Neural progenitor cell (in vitro differentiated cells): ENCODE data around the gene VAMP1. TPM values are rescaled to one million over a fixed set of nuclear protein-coding genes. Genes with fewer than 3 reads are reported as not detected.
"Not testable (repeated sequence)": the region's sequence is repeated elsewhere in the genome, so short reads cannot be mapped to it uniquely, and the experiment has no call there.

Experiments
- DNase-seq: peaks from one replicate; pipeline ENCODE4 v3.0.0-alpha.2; 2016; ENCODE audit warnings: low spot score
- H2AFZ ChIP-seq: fragments of 200-600 bp; sonication (generic); replicated peaks from 2 replicates; pipeline ENCODE4 v1.6.1; 2016; ENCODE audit warnings: antibody characterized with exemption
- H3F3A ChIP-seq: fragments of 200-600 bp; sonication (generic); 2 replicates; pipeline ENCODE4 v1.6.1; 2016; ENCODE audit warnings: antibody characterized with exemption, low read depth
- H3K27ac ChIP-seq: fragments of 200-600 bp; sonication (generic); 2 replicates; pipeline ENCODE4 v1.5.1; 2016; ENCODE audit warnings: mild to moderate bottlenecking
- H3K27me3 ChIP-seq: fragments of 200-600 bp; sonication (generic); 2 replicates; pipeline ENCODE4 v1.6.1; 2016; ENCODE audit warnings: mild to moderate bottlenecking, moderate library complexity
- H3K36me3 ChIP-seq: fragments of 200-600 bp; sonication (generic); 2 replicates; pipeline ENCODE4 v1.5.1; 2016
- H3K4me1 ChIP-seq: fragments of 200-600 bp; sonication (generic); 2 replicates; pipeline ENCODE4 v1.6.1; 2016; ENCODE audit warnings: mixed run types
- H3K4me2 ChIP-seq: fragments of 200-600 bp; sonication (generic); 2 replicates; pipeline ENCODE4 v1.6.1; 2016
- H3K4me3 ChIP-seq: fragments of 200-600 bp; sonication (generic); 2 replicates; pipeline ENCODE4 v1.5.1; 2016
- H3K79me2 ChIP-seq: fragments of 200-600 bp; sonication (generic); 2 replicates; pipeline ENCODE4 v1.6.1; 2016; ENCODE audit warnings: low read depth
- H3K9ac ChIP-seq: fragments of 200-600 bp; sonication (generic); 2 replicates; pipeline ENCODE4 v1.6.1; 2016
- H3K9me3 ChIP-seq: fragments of 200-600 bp; sonication (generic); 2 replicates; pipeline ENCODE4 v1.5.1; 2016; ENCODE audit warnings: low read depth
- H4K20me1 ChIP-seq: fragments of 200-600 bp; sonication (generic); 2 replicates; pipeline ENCODE4 v1.6.1; 2016; ENCODE audit warnings: low read depth
- H3K27ac Mint-ChIP-seq: 3 replicates; pipeline ENCODE4 v1.8.0; 2021; ENCODE audit warnings: mixed read lengths
- H3K27me3 Mint-ChIP-seq: 2 replicates; pipeline ENCODE4 v1.8.0; 2022; ENCODE audit warnings: low read depth, mild to moderate bottlenecking, inconsistent platforms, moderate library complexity, mixed read lengths; ENCODE audit not compliant: insufficient read depth
- H3K36me3 Mint-ChIP-seq: 3 replicates; pipeline ENCODE4 v1.8.0; 2021; ENCODE audit warnings: mixed read lengths
- H3K4me1 Mint-ChIP-seq: 3 replicates; pipeline ENCODE4 v1.8.0; 2021; ENCODE audit warnings: mixed read lengths
- H3K4me3 Mint-ChIP-seq: 3 replicates; pipeline ENCODE4 v1.8.0; 2021; ENCODE audit warnings: mild to moderate bottlenecking, moderate library complexity, mixed read lengths
- H3K9me3 Mint-ChIP-seq: 3 replicates; pipeline ENCODE4 v1.8.0; 2020; ENCODE audit warnings: mixed read lengths
- EZH2 ChIP-seq: fragments of 200-600 bp; sonication (generic); IDR thresholded peaks from 2 replicates; pipeline ENCODE4 v1.6.1; 2017; ENCODE audit warnings: antibody characterized with exemption, mild to moderate bottlenecking, moderate library complexity
- EZH2phosphoT487 ChIP-seq: fragments of 200-600 bp; sonication (generic); IDR thresholded peaks from 2 replicates; pipeline ENCODE4 v1.6.1; 2017; ENCODE audit warnings: antibody characterized with exemption
- total RNA-seq: library from RNA; depleted of rRNA; stranded (reverse); fragments of >200 nt; gene quantifications from 2 replicates; pipeline ENCODE4 v1.2.3, GENCODE V29; 2015; ENCODE audit warnings: low replicate concordance
- TF ChIP-seq, protein P1 (sequence below): fragments of 200-600 bp; sonication (generic); IDR thresholded peaks from 2 replicates; pipeline ENCODE4 v1.5.1; 2017; ENCODE audit warnings: antibody characterized with exemption, mild to moderate bottlenecking

The VAMP1 gene
- total RNA-seq, 1 donor from 2014 or later = 14.3 TPM

DNA sequence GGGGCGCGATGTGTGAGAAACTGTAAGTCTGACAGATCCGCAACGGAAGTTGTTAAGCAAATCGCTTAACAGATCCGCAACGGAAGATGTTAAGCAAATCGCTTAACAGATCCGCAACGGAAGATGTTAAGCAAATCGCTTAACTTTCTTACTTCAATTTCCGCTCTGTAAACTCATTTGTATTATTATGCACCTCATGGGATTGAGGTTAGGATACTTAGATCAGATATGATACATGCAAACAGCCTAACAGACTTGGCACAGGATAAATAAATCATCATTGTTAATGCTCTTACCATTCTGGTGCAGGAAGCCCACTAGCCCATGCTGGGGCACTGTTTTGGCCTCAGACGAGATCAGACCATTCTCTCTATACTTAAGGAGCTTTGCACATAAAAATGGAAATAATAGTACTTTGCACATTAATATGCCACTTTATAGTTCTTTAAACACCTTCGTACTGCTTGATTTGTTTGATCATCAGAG is 23.8 kb upstream of the VAMP1 start:
- Histone ChIP-seq H4K20me1 (peaks cover 24% of the 10 kb centered on the region), H3K27ac (peak overlapping the region; percentile 76), H3K27me3 (no peaks in the 10 kb centered on the region), H3K4me2 (peak overlapping the region; percentile 74), H2AFZ (peak overlapping the region; percentile 26), H3K79me2 (peaks cover 70% of the 10 kb centered on the region), H3K4me3 (peak overlapping the region; percentile 86), H3K36me3 (peaks cover 22% of the 10 kb centered on the region), H3F3A (peaks cover 32% of the 10 kb centered on the region), H3K4me1 (peaks cover 23% of the 10 kb centered on the region), H3K9me3 (no peaks in the 10 kb centered on the region), H3K9ac (peak overlapping the region; percentile 18)
- DNase-seq = no peak
- no peaks in the 10 kb centered on the region for H3K27me3 Mint-ChIP-seq
- H3K4me3 Mint-ChIP-seq = peak overlapping the region; percentile 97
- no peak for TF ChIP-seq EZH2phosphoT487
- no peak for TF ChIP-seq EZH2
- TF ChIP-seq, protein P1, sequence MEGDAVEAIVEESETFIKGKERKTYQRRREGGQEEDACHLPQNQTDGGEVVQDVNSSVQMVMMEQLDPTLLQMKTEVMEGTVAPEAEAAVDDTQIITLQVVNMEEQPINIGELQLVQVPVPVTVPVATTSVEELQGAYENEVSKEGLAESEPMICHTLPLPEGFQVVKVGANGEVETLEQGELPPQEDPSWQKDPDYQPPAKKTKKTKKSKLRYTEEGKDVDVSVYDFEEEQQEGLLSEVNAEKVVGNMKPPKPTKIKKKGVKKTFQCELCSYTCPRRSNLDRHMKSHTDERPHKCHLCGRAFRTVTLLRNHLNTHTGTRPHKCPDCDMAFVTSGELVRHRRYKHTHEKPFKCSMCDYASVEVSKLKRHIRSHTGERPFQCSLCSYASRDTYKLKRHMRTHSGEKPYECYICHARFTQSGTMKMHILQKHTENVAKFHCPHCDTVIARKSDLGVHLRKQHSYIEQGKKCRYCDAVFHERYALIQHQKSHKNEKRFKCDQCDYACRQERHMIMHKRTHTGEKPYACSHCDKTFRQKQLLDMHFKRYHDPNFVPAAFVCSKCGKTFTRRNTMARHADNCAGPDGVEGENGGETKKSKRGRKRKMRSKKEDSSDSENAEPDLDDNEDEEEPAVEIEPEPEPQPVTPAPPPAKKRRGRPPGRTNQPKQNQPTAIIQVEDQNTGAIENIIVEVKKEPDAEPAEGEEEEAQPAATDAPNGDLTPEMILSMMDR = no peak
- H3K36me3 Mint-ChIP-seq = peaks cover 19% of the 10 kb centered on the region
- peak overlapping the region; percentile 89 for H3K27ac Mint-ChIP-seq
- peaks cover 28% of the 10 kb centered on the region for H3K4me1 Mint-ChIP-seq
- no peaks in the 10 kb centered on the region for H3K9me3 Mint-ChIP-seq

DNA sequence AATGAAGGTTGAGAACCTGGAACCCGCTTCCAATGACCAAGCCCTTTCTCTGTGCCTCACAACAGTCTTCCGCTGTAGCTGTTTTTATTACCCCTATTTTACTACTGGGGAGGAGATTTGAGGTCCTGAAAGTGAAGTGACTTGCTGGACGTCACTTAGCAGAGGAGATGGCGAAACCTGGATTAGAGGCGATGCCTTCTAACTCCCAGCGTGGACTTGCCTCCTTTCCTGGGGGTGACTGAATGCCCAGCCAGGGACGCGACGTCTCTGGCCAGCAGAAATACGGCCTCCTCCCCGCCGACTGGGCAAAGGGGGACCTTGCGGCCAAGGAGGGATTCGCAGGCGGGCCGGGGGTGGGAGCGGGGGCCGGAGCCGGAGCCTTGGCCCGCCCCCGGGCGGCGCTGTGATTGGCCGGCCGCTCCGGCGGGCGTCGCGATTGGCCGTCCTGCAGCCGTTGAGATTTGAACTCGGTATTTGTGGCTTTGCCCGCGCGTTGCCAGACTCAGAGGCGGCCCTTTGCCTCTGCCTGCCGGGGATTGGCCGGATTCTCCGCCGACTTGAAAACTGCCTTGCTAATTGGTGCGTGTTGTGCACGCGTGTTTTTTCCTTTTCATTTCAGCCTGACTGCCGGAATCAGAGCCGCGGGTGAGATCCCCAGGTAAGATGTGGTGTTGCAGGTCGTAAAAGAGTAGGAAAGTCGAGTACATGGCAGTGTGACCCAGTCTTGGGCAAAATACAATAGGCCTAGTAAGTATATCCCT is 23.2 kb upstream of the VAMP1 start, which contains the start of gene NCAPD2:
NCAPD2 (plus strand) TSS at position 606 of the 761 bp plus-strand sequence. CDS start 997 bp downstream, outside the sequence.
- H3K27ac Mint-ChIP-seq = peak within 1 kb of the TSS; percentile 93
- peak within 1 kb of the TSS; percentile 74 for H3K4me2 ChIP-seq
- peak within 1 kb of the TSS; percentile 81 for H3K27ac ChIP-seq
- H3K36me3 Mint-ChIP-seq = peaks cover 17% of the 10 kb centered on the region
- peak; percentile 97 for DNase-seq
- peak within 1 kb of the TSS; percentile 55 for H2AFZ ChIP-seq
- peak within 1 kb of the TSS; percentile 97 for H3K4me3 Mint-ChIP-seq
- TF ChIP-seq, protein P1 = peak; percentile 29
- TF ChIP-seq EZH2 = no peak
- peaks cover under 1% of the 10 kb centered on the region for H3K27me3 Mint-ChIP-seq
- peaks cover 33% of the 10 kb centered on the region for H3F3A ChIP-seq
- H3K4me1 ChIP-seq = peaks cover 23% of the 10 kb centered on the region
- no peaks in the 10 kb centered on the region for H3K9me3 ChIP-seq
- peaks cover 28% of the 10 kb centered on the region for H3K4me1 Mint-ChIP-seq
- no peaks in the 10 kb centered on the region for H3K27me3 ChIP-seq
- H4K20me1 ChIP-seq = peaks cover 24% of the 10 kb centered on the region
- H3K4me3 ChIP-seq = peak within 1 kb of the TSS; percentile 86
- H3K79me2 ChIP-seq = peaks cover 63% of the 10 kb centered on the region
- H3K9ac ChIP-seq = peak within 1 kb of the TSS; percentile 68
- H3K9me3 Mint-ChIP-seq = no peaks in the 10 kb centered on the region
- peaks cover 22% of the 10 kb centered on the region for H3K36me3 ChIP-seq

DNA sequence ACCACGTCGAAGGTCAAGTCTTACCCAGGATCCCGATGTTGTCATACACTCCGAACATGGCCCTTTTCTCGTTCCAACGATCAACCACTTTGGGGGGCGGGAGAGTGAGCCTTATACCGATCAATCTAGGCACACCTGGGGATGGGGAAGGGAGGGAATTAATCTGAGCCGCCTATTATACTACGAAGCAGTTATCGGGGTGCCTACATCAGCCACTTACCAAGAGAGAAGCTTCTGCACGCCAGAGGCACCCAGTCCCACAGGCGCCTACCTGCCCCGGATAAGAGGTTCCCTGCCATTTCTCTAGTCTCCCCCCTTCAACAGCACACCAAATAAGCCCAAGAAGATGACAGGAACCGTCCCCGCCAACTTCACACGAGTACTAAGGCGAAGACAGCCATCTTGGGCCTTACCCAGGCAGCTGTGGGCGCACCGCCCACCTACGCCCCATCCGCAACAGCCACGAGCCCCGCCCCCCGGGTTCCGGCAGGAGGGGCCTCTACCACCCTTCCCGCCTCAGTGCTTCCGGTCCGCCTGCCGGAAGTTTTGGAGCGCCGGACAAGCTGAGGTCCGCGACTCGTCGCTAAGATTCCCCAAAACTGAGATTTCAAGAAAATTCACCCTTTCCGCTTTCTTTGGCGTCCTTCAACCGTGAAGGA is 22.5 kb upstream of the VAMP1 start, which contains the start of gene MRPL51:
MRPL51 (minus strand) TSS at position 425 of the 659 bp plus-strand sequence; CDS start at position 299, 126 bp downstream.
- peak within 1 kb of the TSS; percentile 81 for H3K27ac ChIP-seq
- H3K9me3 ChIP-seq = no peaks in the 10 kb centered on the region

DNA sequence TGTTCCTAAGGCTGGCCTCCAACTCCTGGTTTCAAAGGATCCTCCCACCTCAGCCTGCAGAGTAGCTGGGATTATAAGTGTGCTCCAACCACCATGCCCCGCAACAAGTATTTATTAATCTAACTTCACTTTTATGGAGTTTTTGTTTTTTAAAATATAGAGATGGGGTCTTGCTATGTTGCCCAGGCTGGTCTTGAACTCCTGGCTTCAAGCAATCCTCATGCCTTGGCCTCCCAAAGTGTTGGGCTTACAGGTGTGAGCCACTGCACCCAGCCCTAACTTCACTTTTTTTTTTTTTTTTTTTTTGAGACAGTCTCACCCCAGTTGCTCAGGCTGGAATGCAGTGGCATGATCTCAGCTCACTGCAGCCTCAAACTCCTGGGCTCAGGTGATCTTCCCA is 20.2 kb upstream of the VAMP1 start:
- H3K9me3 Mint-ChIP-seq, H3K4me3 Mint-ChIP-seq, H3K9ac ChIP-seq, DNase-seq, H3K27ac ChIP-seq, H3K9me3 ChIP-seq, H3K4me2 ChIP-seq, H3K27me3 ChIP-seq, H3K27me3 Mint-ChIP-seq, H3K36me3 Mint-ChIP-seq, H2AFZ ChIP-seq, H3K4me3 ChIP-seq, H3K27ac Mint-ChIP-seq: not testable (repeated sequence)
- peaks cover 33% of the 10 kb centered on the region for H3K79me2 ChIP-seq
- peaks cover 13% of the 10 kb centered on the region for H3K36me3 ChIP-seq
- peaks cover 33% of the 10 kb centered on the region for H3F3A ChIP-seq
- peaks cover 16% of the 10 kb centered on the region for H3K4me1 Mint-ChIP-seq
- peaks cover 15% of the 10 kb centered on the region for H3K4me1 ChIP-seq
- peaks cover 17% of the 10 kb centered on the region for H4K20me1 ChIP-seq

More for the DNA sequence above, 22.5 kb upstream of the VAMP1 start, which contains the start of gene MRPL51:
- peaks cover 56% of the 10 kb centered on the region for H3K79me2 ChIP-seq
- peak within 1 kb of the TSS; percentile 55 for H2AFZ ChIP-seq
- Mint-ChIP-seq H3K27me3 (peaks cover 2% of the 10 kb centered on the region), H3K4me1 (peaks cover 28% of the 10 kb centered on the region), H3K27ac (peak within 1 kb of the TSS; percentile 93), H3K4me3 (peak within 1 kb of the TSS; percentile 97), H3K36me3 (peaks cover 14% of the 10 kb centered on the region), H3K9me3 (no peaks in the 10 kb centered on the region)
- peak within 1 kb of the TSS; percentile 86 for H3K4me3 ChIP-seq
- H3K9ac ChIP-seq = peak within 1 kb of the TSS; percentile 68
- peaks cover 33% of the 10 kb centered on the region for H3F3A ChIP-seq
- peaks cover 23% of the 10 kb centered on the region for H3K4me1 ChIP-seq
- TF ChIP-seq, protein P1 = no peak
- peak; percentile 19 for TF ChIP-seq EZH2
- no peak for TF ChIP-seq EZH2phosphoT487
- peak; percentile 98 for DNase-seq
- H4K20me1 ChIP-seq = peaks cover 24% of the 10 kb centered on the region
- no peaks in the 10 kb centered on the region for H3K27me3 ChIP-seq
- H3K4me2 ChIP-seq = peak within 1 kb of the TSS; percentile 74
- H3K36me3 ChIP-seq = peaks cover 19% of the 10 kb centered on the region
